Neural crest cell (in vitro differentiated cells): Measurements from ENCODE around the gene ARHGAP10. TPM values are rescaled to one million over a fixed set of nuclear protein-coding genes. Genes with fewer than 3 reads are reported as not detected.

Experiments used
- DNase-seq: peaks from one replicate; pipeline ENCODE4 v3.0.0; 2021; ENCODE audit warnings: low read depth, mixed read lengths, low spot score
- H3K27ac Mint-ChIP-seq: one replicate; pipeline ENCODE4 v1.8.0; 2021; ENCODE audit warnings: mild to moderate bottlenecking, mixed read lengths; ENCODE audit not compliant: unreplicated experiment
- H3K27me3 Mint-ChIP-seq: 2 replicates; pipeline ENCODE4 v1.8.0; 2021; ENCODE audit warnings: low read depth, mild to moderate bottlenecking, mixed read lengths
- H3K36me3 Mint-ChIP-seq: 2 replicates; pipeline ENCODE4 v1.8.0; 2021; ENCODE audit warnings: low read depth, mild to moderate bottlenecking, mixed read lengths
- H3K4me1 Mint-ChIP-seq: 2 replicates; pipeline ENCODE4 v1.8.0; 2021; ENCODE audit warnings: mixed read lengths
- H3K4me3 Mint-ChIP-seq: one replicate; pipeline ENCODE4 v1.8.0; 2021; ENCODE audit warnings: mild to moderate bottlenecking, mixed read lengths
- H3K9me3 Mint-ChIP-seq: 2 replicates; pipeline ENCODE4 v1.8.0; 2021; ENCODE audit warnings: mixed read lengths
- total RNA-seq: library from RNA; stranded (reverse); gene quantifications from 2 replicates; pipeline ENCODE4 v1.2.1, GENCODE V29; 2021
- TF ChIP-seq, protein P1 (sequence below): fragments of 200-600 bp; sonication (generic); conservative IDR thresholded peaks from 2 replicates; pipeline ENCODE4 v1.5.0; 2021; ENCODE audit warnings: antibody characterized with exemption, mild to moderate bottlenecking

ARHGAP10 gene
- total RNA-seq, 1 donor from 2014 or later: 4.0 TPM

DNA sequence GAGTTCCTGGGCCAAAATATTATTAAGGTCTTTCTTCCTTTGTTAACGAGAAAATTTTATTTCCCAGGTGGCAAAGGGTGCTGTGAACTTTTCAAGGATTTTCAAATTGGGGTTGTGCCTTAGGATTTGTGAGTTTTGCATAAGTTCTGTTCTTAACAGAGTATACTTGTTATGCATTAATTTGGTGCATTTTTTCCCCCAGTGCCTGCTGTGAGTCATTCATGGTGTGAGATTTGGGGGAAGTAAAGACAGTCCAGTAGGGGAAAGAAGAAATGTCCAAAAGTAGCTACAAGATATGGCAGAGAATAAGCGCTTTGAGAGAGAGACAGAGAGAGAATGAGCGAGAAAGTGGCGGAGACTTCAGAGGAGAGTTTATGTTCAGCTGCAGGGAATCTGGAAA, 239.2 kb downstream of the ARHGAP10 start:
- Mint-ChIP-seq H3K36me3 (no peaks in the 10 kb centered on the region), H3K27me3 (no peaks in the 10 kb centered on the region), H3K9me3 (peaks cover 4% of the 10 kb centered on the region), H3K27ac (no peak overlapping the region), H3K4me3 (no peak overlapping the region), H3K4me1 (peaks cover 10% of the 10 kb centered on the region)
- TF ChIP-seq, protein P1, sequence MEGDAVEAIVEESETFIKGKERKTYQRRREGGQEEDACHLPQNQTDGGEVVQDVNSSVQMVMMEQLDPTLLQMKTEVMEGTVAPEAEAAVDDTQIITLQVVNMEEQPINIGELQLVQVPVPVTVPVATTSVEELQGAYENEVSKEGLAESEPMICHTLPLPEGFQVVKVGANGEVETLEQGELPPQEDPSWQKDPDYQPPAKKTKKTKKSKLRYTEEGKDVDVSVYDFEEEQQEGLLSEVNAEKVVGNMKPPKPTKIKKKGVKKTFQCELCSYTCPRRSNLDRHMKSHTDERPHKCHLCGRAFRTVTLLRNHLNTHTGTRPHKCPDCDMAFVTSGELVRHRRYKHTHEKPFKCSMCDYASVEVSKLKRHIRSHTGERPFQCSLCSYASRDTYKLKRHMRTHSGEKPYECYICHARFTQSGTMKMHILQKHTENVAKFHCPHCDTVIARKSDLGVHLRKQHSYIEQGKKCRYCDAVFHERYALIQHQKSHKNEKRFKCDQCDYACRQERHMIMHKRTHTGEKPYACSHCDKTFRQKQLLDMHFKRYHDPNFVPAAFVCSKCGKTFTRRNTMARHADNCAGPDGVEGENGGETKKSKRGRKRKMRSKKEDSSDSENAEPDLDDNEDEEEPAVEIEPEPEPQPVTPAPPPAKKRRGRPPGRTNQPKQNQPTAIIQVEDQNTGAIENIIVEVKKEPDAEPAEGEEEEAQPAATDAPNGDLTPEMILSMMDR: no peak
- DNase-seq: no peak

DNA sequence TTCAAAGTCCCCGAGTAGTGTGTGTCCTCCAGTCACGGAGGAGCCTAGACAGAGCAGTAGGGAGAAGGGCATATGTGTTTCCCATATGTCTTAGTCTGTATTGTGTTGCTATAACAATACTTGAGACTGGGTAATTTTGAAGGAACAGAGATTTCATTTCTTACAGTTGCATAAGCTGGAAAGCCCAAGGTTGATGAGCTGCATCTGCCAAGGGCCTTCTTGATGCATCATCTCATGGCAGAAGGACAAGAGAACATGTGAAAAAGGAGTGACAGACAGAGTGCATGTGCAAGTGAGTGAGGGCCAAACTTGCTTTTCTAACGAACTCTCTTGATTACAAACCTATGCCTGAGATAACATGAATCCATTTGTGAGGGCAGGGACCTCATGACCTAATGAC, 243.4 kb downstream of the ARHGAP10 start:
- peaks cover 16% of the 10 kb centered on the region for H3K4me1 Mint-ChIP-seq
- H3K27me3 Mint-ChIP-seq: no peaks in the 10 kb centered on the region
- no peak for DNase-seq
- no peak overlapping the region for H3K4me3 Mint-ChIP-seq
- H3K27ac Mint-ChIP-seq: no peak overlapping the region
- H3K36me3 Mint-ChIP-seq: peaks cover 3% of the 10 kb centered on the region
- H3K9me3 Mint-ChIP-seq: peaks cover 12% of the 10 kb centered on the region
- TF ChIP-seq, protein P1: no peak

DNA sequence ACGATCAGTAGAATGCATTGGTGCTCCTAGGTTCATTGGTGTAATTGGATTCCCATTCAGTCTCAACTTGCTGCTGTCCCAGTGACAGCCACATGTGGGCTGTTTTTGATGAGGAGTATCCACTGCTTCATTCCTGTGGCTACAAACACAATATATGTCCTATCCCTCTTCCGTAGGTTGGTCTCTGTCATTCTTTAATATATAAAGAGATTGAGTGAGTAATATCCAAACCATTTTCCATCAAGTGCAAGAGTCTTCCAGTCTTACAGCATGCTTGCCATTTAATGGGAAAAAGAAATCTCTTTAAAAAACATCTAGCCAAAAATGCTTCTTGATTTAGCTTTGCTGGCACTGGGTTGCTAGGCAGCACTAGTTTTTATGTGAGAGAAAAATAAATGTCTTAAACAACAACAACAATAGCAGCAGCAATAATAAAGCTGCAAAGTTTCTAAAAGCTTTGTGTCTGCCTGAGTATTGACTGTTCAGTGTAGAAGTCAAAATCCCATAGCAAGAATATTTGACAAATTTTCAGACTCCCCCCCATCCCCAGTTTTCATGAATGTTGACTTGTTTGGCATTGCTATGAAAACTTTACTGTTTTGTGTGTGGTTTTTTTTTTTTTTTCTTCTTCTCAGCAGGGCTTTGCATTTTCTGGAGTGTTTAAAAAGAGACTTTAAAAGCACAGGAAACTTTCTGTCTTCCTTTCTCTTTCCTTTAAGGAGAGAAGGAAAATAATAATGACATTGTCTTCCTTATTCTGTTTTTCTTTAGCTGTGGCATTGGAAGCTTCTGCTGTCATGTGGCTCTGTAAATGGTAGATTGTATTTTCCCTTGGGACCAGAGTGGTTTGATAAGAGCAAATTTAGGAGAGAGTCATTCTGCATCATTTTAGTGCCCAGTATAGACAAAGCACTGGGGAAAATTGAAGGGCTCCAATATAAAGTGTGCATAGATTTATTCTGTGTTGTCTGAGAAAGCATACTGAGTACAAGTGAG, 244.3 kb downstream of the ARHGAP10 start:
- peaks cover 12% of the 10 kb centered on the region for H3K9me3 Mint-ChIP-seq
- H3K27me3 Mint-ChIP-seq: no peaks in the 10 kb centered on the region
- H3K4me1 Mint-ChIP-seq: peaks cover 16% of the 10 kb centered on the region
- peaks cover 3% of the 10 kb centered on the region for H3K36me3 Mint-ChIP-seq
- H3K27ac Mint-ChIP-seq: peak overlapping the region; percentile 43
- DNase-seq: no peak
- no peak overlapping the region for H3K4me3 Mint-ChIP-seq
- TF ChIP-seq, protein P1: no peak

DNA sequence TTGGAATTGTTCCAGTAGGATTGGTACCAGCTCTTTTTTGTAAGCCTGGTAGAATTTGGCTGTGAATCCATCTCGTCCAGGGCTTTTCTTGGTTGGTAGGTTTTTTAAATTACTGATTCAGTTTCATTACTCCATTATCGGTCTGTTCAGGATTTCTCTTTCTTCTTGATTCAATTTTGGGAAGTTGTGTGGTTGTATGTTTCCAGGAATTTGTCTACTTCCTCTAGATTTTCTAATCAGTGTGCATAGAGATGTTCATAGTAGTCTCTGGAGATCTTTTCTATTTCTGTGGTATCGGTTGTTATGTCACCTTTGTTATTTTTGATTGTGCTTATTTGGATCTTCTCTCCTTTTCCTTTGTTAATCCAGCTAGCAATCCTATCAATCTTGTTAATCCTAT, 248.7 kb downstream of the ARHGAP10 start:
- Mint-ChIP-seq H3K27ac (no peak overlapping the region), H3K4me1 (peaks cover 18% of the 10 kb centered on the region), H3K9me3 (peaks cover 14% of the 10 kb centered on the region), H3K27me3 (no peaks in the 10 kb centered on the region), H3K36me3 (peaks cover 6% of the 10 kb centered on the region), H3K4me3 (no peak overlapping the region)
- TF ChIP-seq, protein P1: no peak
- DNase-seq: no peak

DNA sequence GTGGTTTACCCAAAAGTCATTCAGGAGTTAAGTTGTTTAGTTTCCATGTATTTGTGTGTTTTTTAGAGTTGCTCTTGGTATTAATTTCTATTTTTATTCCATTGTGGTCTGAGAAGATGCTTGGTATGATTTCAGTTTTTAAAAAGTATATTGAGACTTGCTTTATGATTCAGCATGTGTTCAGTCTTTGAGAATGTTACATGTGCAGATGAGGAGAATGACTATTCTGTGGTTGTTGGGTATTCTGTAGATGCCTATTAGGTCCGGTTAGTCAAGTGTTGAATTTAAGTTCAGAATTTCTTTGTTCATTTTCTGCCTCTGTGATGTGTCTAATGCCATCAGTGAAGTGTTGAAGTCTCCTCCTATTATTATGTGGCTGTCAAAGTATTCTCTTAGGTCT, 249.4 kb downstream of the ARHGAP10 start:
- peaks cover 6% of the 10 kb centered on the region for H3K36me3 Mint-ChIP-seq
- H3K27ac Mint-ChIP-seq: no peak overlapping the region
- peaks cover 11% of the 10 kb centered on the region for H3K4me1 Mint-ChIP-seq
- H3K9me3 Mint-ChIP-seq: peaks cover 14% of the 10 kb centered on the region
- no peaks in the 10 kb centered on the region for H3K27me3 Mint-ChIP-seq
- TF ChIP-seq, protein P1: no peak
- H3K4me3 Mint-ChIP-seq: no peak overlapping the region
- no peak for DNase-seq
